ENCODE results near the gene CDH22.

CDH22 gene

DNA sequence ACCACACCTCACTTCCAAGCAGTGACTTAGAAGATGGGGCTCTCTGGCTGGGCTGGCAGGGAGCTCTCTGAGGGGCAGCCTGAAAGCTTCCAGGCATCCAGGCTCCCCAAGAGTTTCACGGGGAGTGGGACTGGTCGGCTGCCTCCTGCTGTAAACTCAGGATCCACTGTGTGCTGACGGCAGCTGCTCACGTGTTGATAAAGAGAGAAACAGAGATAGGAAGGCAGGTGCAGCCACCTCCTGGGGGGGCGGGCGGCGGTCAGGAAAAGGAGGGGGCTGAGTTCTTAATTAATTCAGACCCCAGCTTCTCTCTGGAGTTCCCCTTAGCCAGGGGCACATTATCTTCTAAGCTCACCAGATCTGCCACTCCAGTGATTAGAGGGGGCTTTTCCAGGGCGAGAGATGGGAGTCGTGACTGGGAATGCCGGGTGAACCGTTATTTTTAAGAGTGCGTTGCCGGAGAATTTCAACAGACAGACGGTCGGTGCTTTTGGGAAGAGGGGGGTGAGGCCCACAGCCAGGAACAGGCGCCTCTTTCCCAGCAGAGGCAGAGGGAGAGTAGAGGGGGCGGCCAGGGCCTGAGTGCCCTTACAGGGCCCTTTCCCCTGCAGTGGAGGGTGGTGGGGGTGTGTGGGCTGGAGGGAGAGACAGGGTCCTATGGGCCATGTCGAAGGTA is 119.3 kb downstream of the CDH22 start:
- Histone ChIP-seq H3K4me3 (ENCODE audit: low read depth, low read length) (no peak overlapping the region), H3K27me3 (ENCODE audit: insufficient read depth, low read depth, severe bottlenecking) (no peaks in the 10 kb centered on the region), H3K36me3 (no peaks in the 10 kb centered on the region), H3K27ac (no peak overlapping the region), H3K9me3 (ENCODE audit: severe bottlenecking) (no peaks in the 10 kb centered on the region)
- TF ChIP-seq, protein P1, sequence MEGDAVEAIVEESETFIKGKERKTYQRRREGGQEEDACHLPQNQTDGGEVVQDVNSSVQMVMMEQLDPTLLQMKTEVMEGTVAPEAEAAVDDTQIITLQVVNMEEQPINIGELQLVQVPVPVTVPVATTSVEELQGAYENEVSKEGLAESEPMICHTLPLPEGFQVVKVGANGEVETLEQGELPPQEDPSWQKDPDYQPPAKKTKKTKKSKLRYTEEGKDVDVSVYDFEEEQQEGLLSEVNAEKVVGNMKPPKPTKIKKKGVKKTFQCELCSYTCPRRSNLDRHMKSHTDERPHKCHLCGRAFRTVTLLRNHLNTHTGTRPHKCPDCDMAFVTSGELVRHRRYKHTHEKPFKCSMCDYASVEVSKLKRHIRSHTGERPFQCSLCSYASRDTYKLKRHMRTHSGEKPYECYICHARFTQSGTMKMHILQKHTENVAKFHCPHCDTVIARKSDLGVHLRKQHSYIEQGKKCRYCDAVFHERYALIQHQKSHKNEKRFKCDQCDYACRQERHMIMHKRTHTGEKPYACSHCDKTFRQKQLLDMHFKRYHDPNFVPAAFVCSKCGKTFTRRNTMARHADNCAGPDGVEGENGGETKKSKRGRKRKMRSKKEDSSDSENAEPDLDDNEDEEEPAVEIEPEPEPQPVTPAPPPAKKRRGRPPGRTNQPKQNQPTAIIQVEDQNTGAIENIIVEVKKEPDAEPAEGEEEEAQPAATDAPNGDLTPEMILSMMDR (IDR thresholded peaks at IDR 0.05; ENCODE audit: low read depth, low read length): no peak
- peak; percentile 21 for DNase-seq

DNA sequence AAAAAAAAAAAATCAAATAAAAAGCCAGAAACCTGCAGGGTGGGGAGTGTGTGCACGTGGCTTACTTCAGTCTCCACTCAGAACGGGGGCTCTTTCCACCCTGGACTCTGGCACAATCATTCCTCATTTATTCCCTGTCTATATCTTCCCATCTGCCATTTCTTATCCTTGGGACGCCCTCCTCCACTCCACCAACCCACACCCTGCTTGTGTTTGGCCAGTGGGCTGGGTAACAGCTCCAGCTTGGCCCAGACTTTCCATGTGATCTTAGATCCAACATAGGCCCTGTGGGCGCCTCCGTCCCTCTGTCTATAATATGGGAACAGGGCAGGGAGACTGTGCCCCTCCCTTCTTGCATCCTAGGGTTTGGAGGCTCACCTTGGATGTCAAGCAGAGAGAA is 122.1 kb downstream of the CDH22 start:
- Histone ChIP-seq H3K27ac (no peak overlapping the region), H3K36me3 (no peaks in the 10 kb centered on the region), H3K27me3 (ENCODE audit: insufficient read depth, low read depth, severe bottlenecking) (no peaks in the 10 kb centered on the region), H3K9me3 (ENCODE audit: severe bottlenecking) (no peaks in the 10 kb centered on the region), H3K4me3 (ENCODE audit: low read depth, low read length) (no peak overlapping the region)
- DNase-seq: no peak
- TF ChIP-seq, protein P1 (IDR thresholded peaks at IDR 0.05; ENCODE audit: low read depth, low read length): no peak

DNA sequence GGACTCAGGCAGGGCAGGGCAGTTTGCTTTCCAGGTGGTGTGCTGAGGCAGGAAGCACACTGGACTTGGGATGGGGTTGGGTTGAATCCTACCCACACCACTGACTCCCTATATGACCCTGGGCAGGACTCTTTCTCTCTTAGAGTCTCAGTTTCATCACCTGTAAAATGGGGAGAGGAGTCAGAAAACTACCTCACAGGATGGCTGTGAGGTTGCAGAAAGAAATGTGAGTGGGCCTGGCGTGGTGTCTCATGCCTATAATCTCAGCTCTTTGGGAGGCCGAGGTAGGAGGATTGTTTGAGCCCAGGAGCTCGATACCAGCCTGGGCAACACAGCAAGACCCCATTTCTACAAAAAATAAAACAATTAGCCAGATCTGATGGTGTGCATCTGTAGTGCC is 122.9 kb downstream of the CDH22 start:
- H3K9me3 ChIP-seq (ENCODE audit: severe bottlenecking): no peaks in the 10 kb centered on the region
- H3K27me3 ChIP-seq (ENCODE audit: insufficient read depth, low read depth, severe bottlenecking): no peaks in the 10 kb centered on the region
- H3K4me3 ChIP-seq (ENCODE audit: low read depth, low read length): no peak overlapping the region
- no peak for DNase-seq
- TF ChIP-seq, protein P1 (IDR thresholded peaks at IDR 0.05; ENCODE audit: low read depth, low read length): no peak
- H3K36me3 ChIP-seq: no peaks in the 10 kb centered on the region
- H3K27ac ChIP-seq: no peak overlapping the region

DNA sequence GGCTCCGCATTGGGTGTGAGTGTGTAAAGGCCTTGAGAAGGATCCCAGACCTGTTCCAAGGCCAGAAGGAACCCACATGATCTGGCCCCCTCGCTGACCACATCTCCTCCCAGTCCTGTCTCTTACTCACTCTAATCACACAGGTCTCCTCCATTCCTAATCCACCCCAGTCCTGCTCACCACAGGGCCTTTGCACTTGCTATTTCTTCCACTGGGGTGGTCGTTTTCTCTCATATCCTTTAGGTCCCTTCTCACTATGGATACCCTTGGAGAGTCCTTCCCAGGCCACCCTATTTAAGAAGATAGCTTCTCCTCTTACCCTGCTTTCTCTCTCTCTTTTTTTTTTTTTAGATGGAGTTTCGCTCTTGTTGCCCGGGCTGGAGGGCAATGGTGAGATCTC is 124.5 kb downstream of the CDH22 start:
- no peak for DNase-seq
- TF ChIP-seq, protein P1 (IDR thresholded peaks at IDR 0.05; ENCODE audit: low read depth, low read length): no peak
- H3K4me3 ChIP-seq (ENCODE audit: low read depth, low read length): no peak overlapping the region
- H3K9me3 ChIP-seq (ENCODE audit: severe bottlenecking): no peaks in the 10 kb centered on the region
- no peaks in the 10 kb centered on the region for H3K36me3 ChIP-seq
- no peak overlapping the region for H3K27ac ChIP-seq
- no peaks in the 10 kb centered on the region for H3K27me3 ChIP-seq (ENCODE audit: insufficient read depth, low read depth, severe bottlenecking)

DNA sequence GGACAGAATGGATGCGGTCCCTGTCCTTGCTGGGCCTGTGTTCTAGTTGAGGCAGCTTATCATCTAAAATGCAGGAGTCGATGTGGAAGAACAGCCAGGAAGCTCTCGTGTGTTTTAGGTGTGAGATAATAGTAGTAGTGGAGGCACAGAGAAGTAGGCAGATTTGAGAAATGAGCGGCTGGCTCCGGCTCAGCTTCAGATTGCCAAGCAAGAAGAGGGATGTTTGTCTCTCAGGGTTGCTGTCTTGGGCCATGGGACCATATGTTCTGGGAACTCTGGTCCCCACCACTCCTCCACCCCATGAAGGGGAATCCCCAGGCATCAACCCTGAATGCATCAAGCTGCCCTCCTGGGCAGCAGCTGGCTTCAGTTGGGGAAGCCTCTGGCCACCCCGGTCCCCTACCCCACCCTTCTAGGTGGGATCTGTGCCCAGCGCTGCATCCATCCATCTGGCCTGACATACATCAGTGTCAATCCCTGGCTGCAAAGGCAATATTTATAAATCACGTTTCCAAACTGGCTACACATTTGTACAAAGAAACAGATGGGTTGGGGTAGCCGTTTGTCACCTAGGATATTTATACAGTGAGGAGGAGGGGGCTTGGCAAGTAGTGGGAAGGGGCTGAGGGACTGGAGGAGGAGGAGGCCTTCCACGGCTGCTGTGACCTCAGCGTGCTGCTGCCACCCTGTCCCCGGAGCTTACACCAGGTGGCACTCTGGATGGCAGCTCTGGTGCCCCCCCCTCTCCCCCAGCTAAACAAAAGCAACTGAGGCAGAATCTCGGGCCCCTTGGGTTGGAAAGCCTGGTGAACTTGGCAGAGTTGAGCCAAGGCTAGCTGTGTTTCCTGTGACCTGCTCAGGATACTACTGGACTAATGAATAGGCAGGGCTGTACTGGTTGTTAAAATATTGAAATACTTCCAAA is 125.8 kb downstream of the CDH22 start:
- H3K9me3 ChIP-seq (ENCODE audit: severe bottlenecking): no peaks in the 10 kb centered on the region
- no peak for DNase-seq
- no peak overlapping the region for H3K4me3 ChIP-seq (ENCODE audit: low read depth, low read length)
- no peak overlapping the region for H3K27ac ChIP-seq
- no peaks in the 10 kb centered on the region for H3K36me3 ChIP-seq
- H3K27me3 ChIP-seq (ENCODE audit: insufficient read depth, low read depth, severe bottlenecking): no peaks in the 10 kb centered on the region
- TF ChIP-seq, protein P1 (IDR thresholded peaks at IDR 0.05; ENCODE audit: low read depth, low read length): no peak

Data from WERI-Rb-1 (cell line).